Measurements from ENCODE around the gene PDE3A. TPM values are rescaled to one million over a fixed set of nuclear protein-coding genes. Genes with fewer than 3 reads are reported as not detected.
A peak's percentile ranks its signal among the peaks of the same experiment; 100 is the strongest.

Gene PDE3A
- total RNA-seq, 6 donors from 2014 or later = 1.0 to 10.0 (median 3.2) TPM

DNA sequence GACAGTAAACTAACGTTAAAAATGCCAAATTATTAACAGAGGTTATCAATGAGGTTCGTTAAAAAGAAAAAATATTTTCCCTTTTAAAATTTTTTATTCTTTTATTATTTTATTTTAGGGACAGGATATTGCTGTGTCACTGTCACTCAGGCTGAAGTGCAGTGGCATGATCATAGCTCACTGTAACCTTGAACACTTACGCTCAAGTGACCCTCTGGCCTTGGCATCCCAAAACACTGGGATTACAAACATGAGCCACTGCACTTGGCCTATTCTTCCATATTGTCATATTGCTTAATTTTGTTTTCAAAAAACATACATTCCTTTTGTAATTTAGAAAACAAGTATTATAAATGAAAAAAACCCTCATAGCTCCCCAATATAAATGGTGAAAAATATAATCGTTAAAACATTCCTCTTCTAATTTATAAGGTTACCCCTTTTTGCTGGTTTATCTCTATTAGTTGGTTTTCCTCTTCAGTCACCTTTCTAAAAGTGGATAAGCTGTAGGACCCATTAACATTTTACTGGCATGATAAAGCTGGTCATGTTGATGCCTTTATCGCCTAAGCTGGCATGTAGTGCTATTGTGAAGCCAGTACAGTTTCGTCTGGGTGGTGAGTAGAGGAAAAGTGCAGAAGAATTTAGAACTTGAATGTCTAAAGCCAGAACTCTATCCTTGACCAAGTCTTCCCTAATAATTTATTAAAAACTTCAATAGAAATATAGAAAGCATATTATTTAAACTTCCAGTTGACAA is 27.6 kb downstream of the PDE3A start:
- no peak for TF ChIP-seq POLR2A (IDR thresholded peaks at IDR 0.05)
- TF ChIP-seq POLR2AphosphoS5 (IDR thresholded peaks at IDR 0.05) = no peak
- TF ChIP-seq, protein P1, sequence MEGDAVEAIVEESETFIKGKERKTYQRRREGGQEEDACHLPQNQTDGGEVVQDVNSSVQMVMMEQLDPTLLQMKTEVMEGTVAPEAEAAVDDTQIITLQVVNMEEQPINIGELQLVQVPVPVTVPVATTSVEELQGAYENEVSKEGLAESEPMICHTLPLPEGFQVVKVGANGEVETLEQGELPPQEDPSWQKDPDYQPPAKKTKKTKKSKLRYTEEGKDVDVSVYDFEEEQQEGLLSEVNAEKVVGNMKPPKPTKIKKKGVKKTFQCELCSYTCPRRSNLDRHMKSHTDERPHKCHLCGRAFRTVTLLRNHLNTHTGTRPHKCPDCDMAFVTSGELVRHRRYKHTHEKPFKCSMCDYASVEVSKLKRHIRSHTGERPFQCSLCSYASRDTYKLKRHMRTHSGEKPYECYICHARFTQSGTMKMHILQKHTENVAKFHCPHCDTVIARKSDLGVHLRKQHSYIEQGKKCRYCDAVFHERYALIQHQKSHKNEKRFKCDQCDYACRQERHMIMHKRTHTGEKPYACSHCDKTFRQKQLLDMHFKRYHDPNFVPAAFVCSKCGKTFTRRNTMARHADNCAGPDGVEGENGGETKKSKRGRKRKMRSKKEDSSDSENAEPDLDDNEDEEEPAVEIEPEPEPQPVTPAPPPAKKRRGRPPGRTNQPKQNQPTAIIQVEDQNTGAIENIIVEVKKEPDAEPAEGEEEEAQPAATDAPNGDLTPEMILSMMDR (IDR thresholded peaks at IDR 0.05) = no peak
- TF ChIP-seq EP300 (IDR thresholded peaks at IDR 0.05) = no peak
- H3K9me3 ChIP-seq = no peaks in the 10 kb centered on the region
- DNase-seq = no peak
- H3K36me3 ChIP-seq = no peaks in the 10 kb centered on the region
- no peak overlapping the region for H3K4me3 ChIP-seq
- WGBS, 2 donors = 91 to 96% methylated on average over 6 of the region's 6 CpGs
- H3K27ac ChIP-seq = no peak overlapping the region
- H3K27me3 ChIP-seq = no peaks in the 10 kb centered on the region
- no peak for ATAC-seq (ENCODE audit: low FRiP score in 2 of 2)
- H3K4me1 ChIP-seq = no peaks in the 10 kb centered on the region

GRCh38 chr12:20398686-20399085 is 30.3 kb downstream of the PDE3A start:
- ATAC-seq (ENCODE audit: low FRiP score in 2 of 2) (peak in 1 of 2 donors; percentile 34), DNase-seq (no peak)
- Histone ChIP-seq H3K27me3 (no peaks in the 10 kb centered on the region), H3K4me1 (no peaks in the 10 kb centered on the region), H3K36me3 (no peaks in the 10 kb centered on the region), H3K9me3 (no peaks in the 10 kb centered on the region), H3K27ac (no peak overlapping the region), H3K4me3 (no peak overlapping the region)
- TF ChIP-seq EP300 (IDR thresholded peaks at IDR 0.05) (no peak), POLR2A (IDR thresholded peaks at IDR 0.05) (no peak), POLR2AphosphoS5 (IDR thresholded peaks at IDR 0.05) (no peak)
- TF ChIP-seq, protein P1 (IDR thresholded peaks at IDR 0.05) = no peak
- 21 to 30% methylated on average over 2 of the region's 2 CpGs for WGBS, 2 donors

- TF ChIP-seq, protein P1 (IDR thresholded peaks at IDR 0.05) = no peak
- no peak for TF ChIP-seq POLR2A (IDR thresholded peaks at IDR 0.05)
- no peak for TF ChIP-seq EP300 (IDR thresholded peaks at IDR 0.05)
- TF ChIP-seq POLR2AphosphoS5 (IDR thresholded peaks at IDR 0.05) = no peak
- WGBS, 2 donors = 82% methylated on average over 6 of the region's 6 CpGs
- no peaks in the 10 kb centered on the region for H3K27me3 ChIP-seq
- H3K36me3 ChIP-seq = no peaks in the 10 kb centered on the region
- no peaks in the 10 kb centered on the region for H3K4me1 ChIP-seq
- H3K9me3 ChIP-seq = no peaks in the 10 kb centered on the region
- DNase-seq (no peak), ATAC-seq (ENCODE audit: low FRiP score in 2 of 2) (no peak)
- no peak overlapping the region for H3K4me3 ChIP-seq
- no peak overlapping the region for H3K27ac ChIP-seq
Measured at GRCh38 chr12:20400003-20400402, 31.7 kb downstream of the PDE3A start.

DNA sequence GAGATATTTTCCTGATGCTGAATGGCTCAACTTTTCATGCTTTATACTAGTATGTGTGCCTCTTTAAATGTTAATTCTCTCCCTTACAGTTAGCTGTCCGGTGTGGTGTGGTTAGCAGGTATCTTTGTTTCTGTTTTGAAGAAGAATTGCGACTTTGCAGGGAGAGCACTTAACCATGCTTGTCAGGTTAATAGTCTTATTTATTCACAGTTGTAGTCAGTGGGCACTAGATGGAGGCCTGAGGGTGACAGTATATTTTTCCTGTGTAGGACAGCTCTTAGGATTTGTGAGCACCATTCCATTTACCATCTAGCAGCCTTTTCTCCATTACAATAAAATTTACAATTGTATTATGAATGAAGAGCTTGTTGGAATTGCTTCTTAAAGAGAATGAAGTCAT is 34.9 kb downstream of the PDE3A start:
- no peaks in the 10 kb centered on the region for H3K36me3 ChIP-seq
- H3K27me3 ChIP-seq = no peaks in the 10 kb centered on the region
- TF ChIP-seq, protein P1 (IDR thresholded peaks at IDR 0.05) = no peak
- TF ChIP-seq EP300 (IDR thresholded peaks at IDR 0.05) (no peak), POLR2A (IDR thresholded peaks at IDR 0.05) (no peak), POLR2AphosphoS5 (IDR thresholded peaks at IDR 0.05) (no peak)
- ATAC-seq (ENCODE audit: low FRiP score in 2 of 2) (no peak), DNase-seq (no peak)
- H3K4me1 ChIP-seq = no peaks in the 10 kb centered on the region
- no peaks in the 10 kb centered on the region for H3K9me3 ChIP-seq
- WGBS, 2 donors = 65 to 75% methylated on average over 2 of the region's 2 CpGs
- H3K27ac ChIP-seq = no peak overlapping the region
- no peak overlapping the region for H3K4me3 ChIP-seq
